CD4-positive, alpha-beta T cell treated with Interleukin-4 for 1 hour (primary cell): Measurements from ENCODE around the gene FGF14.

Experiments used
- DNase-seq, 2 donors: peaks; one replicate each; pipeline ENCODE4 v3.0.0-alpha.2; 2020 to 2022

Gene FGF14

GRCh38 chr13:102240110-102240509 is 161.7 kb downstream of the FGF14 start:
- no peak for DNase-seq

- no peak for DNase-seq
Measured at GRCh38 chr13:102237230-102237629, 164.6 kb downstream of the FGF14 start.

GRCh38 chr13:102236830-102237229 is 165.0 kb downstream of the FGF14 start:
- DNase-seq: no peak

GRCh38 chr13:102236341-102236740 is 165.5 kb downstream of the FGF14 start:
- no peak for DNase-seq

GRCh38 chr13:102235689-102236088 is 166.2 kb downstream of the FGF14 start:
- DNase-seq: no peak

GRCh38 chr13:102234618-102235017 is 167.2 kb downstream of the FGF14 start:
- DNase-seq: no peak

- no peak for DNase-seq
Measured at GRCh38 chr13:102233566-102234208, 168.2 kb downstream of the FGF14 start.

GRCh38 chr13:102231479-102231878 is 170.4 kb downstream of the FGF14 start:
- no peak for DNase-seq

- no peak for DNase-seq
Measured at GRCh38 chr13:102227741-102228140, 174.1 kb downstream of the FGF14 start.

- no peak for DNase-seq
Measured at GRCh38 chr13:102226591-102226990, 175.3 kb downstream of the FGF14 start.

- DNase-seq: no peak
Measured at GRCh38 chr13:102225892-102226291, 176.0 kb downstream of the FGF14 start.

- no peak for DNase-seq
Measured at GRCh38 chr13:102220681-102221228, 181.1 kb downstream of the FGF14 start.

GRCh38 chr13:102214956-102215355 is 186.9 kb downstream of the FGF14 start:
- no peak for DNase-seq

GRCh38 chr13:102212729-102213128 is 189.1 kb downstream of the FGF14 start:
- no peak for DNase-seq

- no peak for DNase-seq
Measured at GRCh38 chr13:102208347-102208746, 193.5 kb downstream of the FGF14 start.

GRCh38 chr13:102207680-102208342 is 194.0 kb downstream of the FGF14 start:
- DNase-seq: no peak

GRCh38 chr13:102203718-102204117 is 198.1 kb downstream of the FGF14 start:
- no peak for DNase-seq

GRCh38 chr13:102198418-102199311 is 203.2 kb downstream of the FGF14 start:
- DNase-seq: no peak

- DNase-seq: no peak
Measured at GRCh38 chr13:102197193-102197592, 204.7 kb downstream of the FGF14 start.

GRCh38 chr13:102195566-102196462 is 206.0 kb downstream of the FGF14 start:
- DNase-seq: no peak

GRCh38 chr13:102192858-102193257 is 209.0 kb downstream of the FGF14 start:
- DNase-seq: no peak

- DNase-seq: no peak
Measured at GRCh38 chr13:102191951-102192502, 209.8 kb downstream of the FGF14 start.
